AG09319 (cell line): Measurements from ENCODE around the gene ORAI2.

Source experiments
- DNase-seq: peaks from one replicate; pipeline ENCODE4 v3.0.0-alpha.2; 2010; ENCODE audit warnings: low read depth; ENCODE audit errors: extremely low read depth
- TF ChIP-seq, protein P1 (sequence below): IDR thresholded peaks from 2 replicates; pipeline ENCODE4 v1.5.1; 2011; ENCODE audit warnings: low read depth, mild to moderate bottlenecking, inconsistent platforms, low read length, moderate library complexity

ORAI2 gene

GRCh38 chr7:102433219-102434038, at the start of gene ORAI2:
TSS of gene ORAI2 (plus strand) at chr7:102433575. CDS start at chr7:102438957, 5,382 bp downstream.
- peak; percentile 20 for DNase-seq
- TF ChIP-seq, protein P1, sequence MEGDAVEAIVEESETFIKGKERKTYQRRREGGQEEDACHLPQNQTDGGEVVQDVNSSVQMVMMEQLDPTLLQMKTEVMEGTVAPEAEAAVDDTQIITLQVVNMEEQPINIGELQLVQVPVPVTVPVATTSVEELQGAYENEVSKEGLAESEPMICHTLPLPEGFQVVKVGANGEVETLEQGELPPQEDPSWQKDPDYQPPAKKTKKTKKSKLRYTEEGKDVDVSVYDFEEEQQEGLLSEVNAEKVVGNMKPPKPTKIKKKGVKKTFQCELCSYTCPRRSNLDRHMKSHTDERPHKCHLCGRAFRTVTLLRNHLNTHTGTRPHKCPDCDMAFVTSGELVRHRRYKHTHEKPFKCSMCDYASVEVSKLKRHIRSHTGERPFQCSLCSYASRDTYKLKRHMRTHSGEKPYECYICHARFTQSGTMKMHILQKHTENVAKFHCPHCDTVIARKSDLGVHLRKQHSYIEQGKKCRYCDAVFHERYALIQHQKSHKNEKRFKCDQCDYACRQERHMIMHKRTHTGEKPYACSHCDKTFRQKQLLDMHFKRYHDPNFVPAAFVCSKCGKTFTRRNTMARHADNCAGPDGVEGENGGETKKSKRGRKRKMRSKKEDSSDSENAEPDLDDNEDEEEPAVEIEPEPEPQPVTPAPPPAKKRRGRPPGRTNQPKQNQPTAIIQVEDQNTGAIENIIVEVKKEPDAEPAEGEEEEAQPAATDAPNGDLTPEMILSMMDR: no peak

GRCh38 chr7:102387064-102387463, 46.3 kb upstream of the ORAI2 start:
- no peak for DNase-seq
- TF ChIP-seq, protein P1: no peak

- DNase-seq: no peak
- TF ChIP-seq, protein P1: no peak
Measured at GRCh38 chr7:102389810-102390209, 43.6 kb upstream of the ORAI2 start.

DNA sequence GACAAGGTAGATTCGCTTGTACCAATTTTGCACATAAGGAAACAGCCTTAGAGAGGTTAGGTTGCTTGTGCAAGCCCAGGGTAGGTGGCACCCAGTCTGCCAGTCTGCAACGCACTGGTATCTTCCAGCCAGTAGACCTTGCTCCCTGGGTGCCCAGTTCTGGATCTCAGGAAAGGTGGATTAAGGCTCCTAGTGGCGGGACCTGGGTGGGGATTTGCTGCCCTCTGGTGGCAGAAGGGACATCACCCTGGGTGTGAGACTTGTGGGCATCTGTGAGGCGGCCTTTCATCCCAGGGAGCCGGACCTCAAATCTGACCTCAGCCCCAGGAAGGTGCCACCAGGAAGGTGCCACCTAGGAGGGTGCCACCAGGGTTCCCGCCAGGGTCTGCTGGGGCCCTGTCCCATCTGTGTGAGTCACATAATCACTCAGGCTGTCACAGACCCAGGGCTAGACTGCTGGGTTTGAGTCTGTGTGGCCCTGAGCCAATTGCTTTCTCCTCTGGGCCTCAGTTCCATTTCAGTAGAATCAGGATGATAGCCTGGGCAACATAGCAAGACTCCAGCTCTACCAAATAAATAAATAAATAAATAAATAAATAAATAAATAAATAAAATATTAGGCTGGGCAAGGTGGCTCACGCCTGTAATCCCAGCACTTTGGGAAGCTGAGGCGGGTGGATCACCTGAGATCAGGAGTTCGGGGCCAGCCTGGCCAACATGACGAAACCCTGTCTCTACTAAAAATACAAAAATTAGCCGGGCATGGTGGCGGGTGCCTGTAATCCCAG, 42.5 kb upstream of the ORAI2 start:
- TF ChIP-seq, protein P1: peak; percentile 93
- DNase-seq: peak; percentile 36

DNA sequence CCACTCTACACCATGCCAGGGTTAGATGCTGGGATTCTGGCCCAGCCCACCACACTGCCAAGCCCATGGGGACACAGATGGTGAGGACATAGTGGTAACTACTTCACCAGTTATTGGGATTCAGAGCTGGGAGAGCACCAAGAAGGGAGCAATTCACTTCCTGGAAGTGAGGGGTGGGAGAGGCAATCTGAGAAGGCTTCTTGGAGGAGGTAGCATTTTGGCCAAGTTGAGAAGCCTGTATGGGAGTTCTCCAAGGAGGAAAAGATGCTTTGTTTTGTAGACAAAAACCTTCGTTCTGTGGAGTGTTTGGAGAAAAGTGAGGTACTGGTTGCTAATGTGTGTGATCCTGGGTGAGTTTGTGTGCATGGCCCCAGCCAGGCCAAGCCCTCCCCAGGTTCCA, 41.0 kb upstream of the ORAI2 start:
- TF ChIP-seq, protein P1: no peak
- no peak for DNase-seq

- DNase-seq: no peak
- TF ChIP-seq, protein P1: no peak
Measured at GRCh38 chr7:102393467-102393866, 39.9 kb upstream of the ORAI2 start.

DNA sequence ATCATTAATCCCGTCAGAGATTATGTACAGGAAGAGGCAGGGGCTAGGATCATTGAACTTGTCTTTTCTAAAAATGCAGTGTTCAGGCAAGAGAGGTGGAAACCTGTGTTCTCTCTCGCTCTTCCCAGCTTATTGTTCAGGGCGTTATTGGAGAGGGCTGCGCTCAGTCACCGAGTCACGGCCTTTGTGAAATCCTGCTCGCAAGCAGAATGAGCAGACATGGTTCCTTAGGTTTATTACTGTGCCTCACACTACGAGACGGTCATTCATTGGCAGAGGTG, 37.8 kb upstream of the ORAI2 start:
- DNase-seq: no peak
- TF ChIP-seq, protein P1: no peak
